HAP-1 (cell line): ENCODE results near the gene CEP72.

Experiments used
- DNase-seq, 2 experiments: peaks; one replicate each; pipeline ENCODE4 v3.0.0-alpha.2; 2016 to 2020; ENCODE audit warnings: low spot score in 2 of 2
- H3K27me3 ChIP-seq: fragments of 250-450 bp; sonication (Bioruptor Pico); 2 replicates; pipeline ENCODE4 v1.5.1; 2020; ENCODE audit warnings: low read depth, mild to moderate bottlenecking, moderate library complexity
- H3K36me3 ChIP-seq: fragments of 250-450 bp; sonication (Bioruptor Pico); replicated peaks from 2 replicates; pipeline ENCODE4 v1.5.1; 2020; ENCODE audit warnings: mild to moderate bottlenecking
- H3K4me1 ChIP-seq: fragments of 250-450 bp; sonication (Bioruptor Pico); 2 replicates; pipeline ENCODE4 v1.5.1; 2020; ENCODE audit warnings: mild to moderate bottlenecking
- H3K4me3 ChIP-seq: fragments of 250-450 bp; sonication (Bioruptor Pico); 2 replicates; pipeline ENCODE4 v1.5.1; 2020; ENCODE audit warnings: mild to moderate bottlenecking, moderate library complexity
- H3K9me3 ChIP-seq: fragments of 250-450 bp; sonication (Bioruptor Pico); 2 replicates; pipeline ENCODE4 v1.5.1; 2020; ENCODE audit warnings: mild to moderate bottlenecking, moderate library complexity
- in situ Hi-C: fragments of 300-500 bp; cut with MboI; formaldehyde crosslinking; loops from 3 replicates; pipeline ENCODE4 v1.14.3; 2020; ENCODE audit warnings: low sequenced_read_pairs, inconsistent platforms, mixed read lengths

Gene CEP72

GRCh38 chr5:661891-662750 is 50.0 kb downstream of the CEP72 start:
- Histone ChIP-seq H3K4me3 (no peak overlapping the region), H3K36me3 (peaks cover 65% of the 10 kb centered on the region), H3K27me3 (no peaks in the 10 kb centered on the region), H3K4me1 (no peaks in the 10 kb centered on the region), H3K9me3 (no peaks in the 10 kb centered on the region; the same call in 1 of the 2 replicates)
- in situ Hi-C loops: no loop called here
- no peak for DNase-seq

GRCh38 chr5:662751-663435 is 50.8 kb downstream of the CEP72 start:
- Histone ChIP-seq H3K4me1 (no peaks in the 10 kb centered on the region), H3K9me3 (no peaks in the 10 kb centered on the region; the same call in 1 of the 2 replicates), H3K36me3 (peaks cover 61% of the 10 kb centered on the region), H3K27me3 (no peaks in the 10 kb centered on the region), H3K4me3 (no peak overlapping the region)
- no peak for DNase-seq
- in situ Hi-C loops: no loop called here

GRCh38 chr5:663436-664342 is 51.5 kb downstream of the CEP72 start:
- no peaks in the 10 kb centered on the region for H3K27me3 ChIP-seq
- H3K4me1 ChIP-seq: no peaks in the 10 kb centered on the region
- no peaks in the 10 kb centered on the region; the same call in 1 of the 2 replicates for H3K9me3 ChIP-seq
- no peak for DNase-seq
- H3K36me3 ChIP-seq: peaks cover 63% of the 10 kb centered on the region
- in situ Hi-C loops: no loop called here
- no peak overlapping the region for H3K4me3 ChIP-seq

- H3K4me3 ChIP-seq: no peak overlapping the region
- no peaks in the 10 kb centered on the region for H3K27me3 ChIP-seq
- no peak for DNase-seq
- no peaks in the 10 kb centered on the region for H3K4me1 ChIP-seq
- in situ Hi-C loops: no loop called here
- peaks cover 59% of the 10 kb centered on the region for H3K36me3 ChIP-seq
- H3K9me3 ChIP-seq: no peaks in the 10 kb centered on the region; the same call in 1 of the 2 replicates
Measured at GRCh38 chr5:664343-664993, 52.3 kb downstream of the CEP72 start.

GRCh38 chr5:664994-665360 is 52.8 kb downstream of the CEP72 start:
- Histone ChIP-seq H3K4me3 (no peak overlapping the region), H3K27me3 (no peaks in the 10 kb centered on the region), H3K4me1 (no peaks in the 10 kb centered on the region), H3K9me3 (no peaks in the 10 kb centered on the region; the same call in 1 of the 2 replicates), H3K36me3 (peaks cover 54% of the 10 kb centered on the region)
- no peak for DNase-seq
- in situ Hi-C loops: no loop called here

GRCh38 chr5:665541-665955 is 53.4 kb downstream of the CEP72 start:
- peaks cover 49% of the 10 kb centered on the region for H3K36me3 ChIP-seq
- H3K9me3 ChIP-seq: no peaks in the 10 kb centered on the region
- DNase-seq: peak in 1 of 2 experiments; percentile 51
- no peaks in the 10 kb centered on the region for H3K4me1 ChIP-seq
- in situ Hi-C loops: no loop called here
- no peak overlapping the region for H3K4me3 ChIP-seq
- no peaks in the 10 kb centered on the region for H3K27me3 ChIP-seq

- in situ Hi-C loops: no loop called here
- no peaks in the 10 kb centered on the region for H3K9me3 ChIP-seq
- DNase-seq: no peak
- no peak overlapping the region for H3K4me3 ChIP-seq
- H3K27me3 ChIP-seq: no peaks in the 10 kb centered on the region
- peaks cover 45% of the 10 kb centered on the region for H3K36me3 ChIP-seq
- no peaks in the 10 kb centered on the region for H3K4me1 ChIP-seq
Measured at GRCh38 chr5:665956-666711, 54.0 kb downstream of the CEP72 start.

- Histone ChIP-seq H3K36me3 (peaks cover 39% of the 10 kb centered on the region), H3K27me3 (no peaks in the 10 kb centered on the region), H3K4me1 (peaks cover 3% of the 10 kb centered on the region), H3K4me3 (no peak overlapping the region), H3K9me3 (no peaks in the 10 kb centered on the region)
- no peak for DNase-seq
- in situ Hi-C loops: no loop called here
Measured at GRCh38 chr5:666816-667498, 54.8 kb downstream of the CEP72 start.

- Histone ChIP-seq H3K4me3 (no peak overlapping the region), H3K4me1 (peaks cover 15% of the 10 kb centered on the region), H3K27me3 (no peaks in the 10 kb centered on the region), H3K9me3 (no peaks in the 10 kb centered on the region), H3K36me3 (peaks cover 30% of the 10 kb centered on the region)
- in situ Hi-C loops: no loop called here
- no peak for DNase-seq
Measured at GRCh38 chr5:668283-668995, 56.3 kb downstream of the CEP72 start.

GRCh38 chr5:669111-669841 is 57.1 kb downstream of the CEP72 start:
- peak in 1 of 2 experiments; percentile 74 for DNase-seq
- no peak overlapping the region for H3K4me3 ChIP-seq
- H3K27me3 ChIP-seq: no peaks in the 10 kb centered on the region
- H3K36me3 ChIP-seq: peaks cover 22% of the 10 kb centered on the region
- no peaks in the 10 kb centered on the region for H3K9me3 ChIP-seq
- in situ Hi-C loops: no loop called here
- H3K4me1 ChIP-seq: peaks cover 16% of the 10 kb centered on the region

GRCh38 chr5:669842-670395 is 57.8 kb downstream of the CEP72 start:
- Histone ChIP-seq H3K36me3 (peaks cover 15% of the 10 kb centered on the region), H3K27me3 (no peaks in the 10 kb centered on the region), H3K4me3 (no peak overlapping the region), H3K4me1 (peaks cover 16% of the 10 kb centered on the region), H3K9me3 (no peaks in the 10 kb centered on the region)
- in situ Hi-C loops: loop anchor here (10.0 kb wide), 1 partner anchor 225 kb away; the partner anchor contains the start of genes BRD9 and TRIP13
- no peak for DNase-seq
